ENCODE measurements around the gene USP34.

GRCh38 chr2:61432990-61433389 is 37.9 kb downstream of the USP34 start:
- TF ChIP-seq SP1 (IDR thresholded peaks at IDR 0.05) = no peak
- no peak for TF ChIP-seq REST (IDR thresholded peaks at IDR 0.05)
- TF ChIP-seq CTCF (IDR thresholded peaks at IDR 0.05; ENCODE audit: low read depth, low read length, missing input control) = no peak

All from liver (tissue), 3 donors.